DND-41 (cell line): Measurements from ENCODE around the gene ASIC2.

Experiments
- ATAC-seq: fragments of 200-7000 bp; cut with Tn5 transposase; 3 replicates; pipeline ENCODE4 v1.9.1; 2021; ENCODE audit warnings: low read depth; ENCODE audit not compliant: insufficient read depth
- DNase-seq: peaks from one replicate; pipeline ENCODE4 v3.0.0-alpha.2; 2020
- H2AFZ ChIP-seq: 2 replicates; pipeline ENCODE4 v1.6.0; 2012; ENCODE audit warnings: low read depth, low read length
- H3K27ac ChIP-seq: 2 replicates; pipeline ENCODE4 v1.5.1; 2012; ENCODE audit warnings: low read length, inconsistent platforms
- H3K27me3 ChIP-seq: fragments of 200-600 bp; sonication (generic); 2 replicates; pipeline ENCODE4 v1.6.0; 2012; ENCODE audit warnings: low read length, mild to moderate bottlenecking, inconsistent platforms; ENCODE audit not compliant: insufficient read depth, poor library complexity
- H3K36me3 ChIP-seq: 2 replicates; pipeline ENCODE4 v1.5.1; 2012; ENCODE audit warnings: low read length, inconsistent platforms; ENCODE audit not compliant: insufficient read depth
- H3K4me1 ChIP-seq: 2 replicates; pipeline ENCODE4 v1.5.1; 2012; ENCODE audit warnings: mild to moderate bottlenecking, low read length; ENCODE audit not compliant: insufficient read depth
- H3K4me2 ChIP-seq: 2 replicates; pipeline ENCODE4 v1.6.0; 2012; ENCODE audit warnings: mild to moderate bottlenecking, moderate library complexity, low read length, inconsistent platforms; ENCODE audit not compliant: insufficient read depth
- H3K4me3 ChIP-seq, 2 experiments: fragments of 200-600 bp in 1 of 2; shearing (Covaris generic) in 1 of 2; 2 replicates each; pipeline ENCODE4 v1.5.1; 2012 to 2016; ENCODE audit warnings: inconsistent platforms in 2 of 2, low read length in 2 of 2, mild to moderate bottlenecking in 2 of 2, low read depth in 1 of 2, moderate library complexity in 1 of 2
- H3K79me2 ChIP-seq: 2 replicates; pipeline ENCODE4 v1.6.0; 2012; ENCODE audit warnings: low read length, inconsistent platforms; ENCODE audit not compliant: insufficient read depth
- H3K9ac ChIP-seq: 2 replicates; pipeline ENCODE4 v1.6.0; 2012; ENCODE audit warnings: low read depth, mild to moderate bottlenecking, inconsistent platforms, low read length, moderate library complexity
- H3K9me3 ChIP-seq: 2 replicates; pipeline ENCODE4 v1.5.1; 2012; ENCODE audit warnings: low read length, moderate library complexity, mild to moderate bottlenecking, inconsistent platforms; ENCODE audit not compliant: insufficient read depth, severe bottlenecking
- H4K20me1 ChIP-seq: 2 replicates; pipeline ENCODE4 v1.6.0; 2012; ENCODE audit warnings: low read length; ENCODE audit not compliant: insufficient read depth
- EZH2 ChIP-seq: IDR thresholded peaks from 3 replicates; pipeline ENCODE4 v1.6.1; 2012; ENCODE audit warnings: borderline replicate concordance, low read depth, mild to moderate bottlenecking, moderate library complexity, low read length, inconsistent platforms; ENCODE audit not compliant: severe bottlenecking
- TF ChIP-seq, protein P1 (sequence below): IDR thresholded peaks from 2 replicates; pipeline ENCODE4 v1.5.1; 2012; ENCODE audit warnings: borderline replicate concordance, low read length, moderate library complexity, mild to moderate bottlenecking; ENCODE audit not compliant: poor library complexity, severe bottlenecking; ENCODE audit errors: extremely low read depth

The ASIC2 gene

DNA sequence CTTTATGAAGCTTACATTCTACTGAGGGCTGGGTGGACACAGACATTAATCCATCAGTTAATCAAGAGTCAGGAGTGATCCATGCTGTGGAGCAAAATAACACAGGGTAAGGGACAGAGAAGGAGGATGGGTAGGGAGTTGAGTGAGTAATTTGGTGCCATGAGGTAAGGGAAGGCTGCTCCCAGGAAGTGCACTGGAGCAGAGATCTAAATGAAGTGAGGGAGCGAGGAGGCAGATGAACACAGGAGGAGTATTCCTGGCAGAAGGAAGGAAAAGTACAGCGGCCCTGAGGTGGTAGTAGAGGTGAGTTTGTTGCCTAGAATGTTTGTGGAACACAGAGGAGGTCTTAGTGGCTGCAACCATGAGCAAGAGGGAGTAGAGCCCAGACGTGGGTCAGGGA, 34.8 kb downstream of the ASIC2 start:
- H3K4me1 ChIP-seq = no peaks in the 10 kb centered on the region
- no peak overlapping the region for H2AFZ ChIP-seq
- no peak overlapping the region for H3K4me2 ChIP-seq
- no peak overlapping the region for H3K9ac ChIP-seq
- H3K27ac ChIP-seq = no peak overlapping the region
- no peaks in the 10 kb centered on the region for H3K79me2 ChIP-seq
- ATAC-seq (no peak), DNase-seq (no peak)
- no peaks in the 10 kb centered on the region for H4K20me1 ChIP-seq
- no peak overlapping the region for H3K4me3 ChIP-seq
- H3K36me3 ChIP-seq = no peaks in the 10 kb centered on the region
- peaks cover 18% of the 10 kb centered on the region for H3K27me3 ChIP-seq
- no peaks in the 10 kb centered on the region for H3K9me3 ChIP-seq
- TF ChIP-seq EZH2 = no peak
- TF ChIP-seq, protein P1, sequence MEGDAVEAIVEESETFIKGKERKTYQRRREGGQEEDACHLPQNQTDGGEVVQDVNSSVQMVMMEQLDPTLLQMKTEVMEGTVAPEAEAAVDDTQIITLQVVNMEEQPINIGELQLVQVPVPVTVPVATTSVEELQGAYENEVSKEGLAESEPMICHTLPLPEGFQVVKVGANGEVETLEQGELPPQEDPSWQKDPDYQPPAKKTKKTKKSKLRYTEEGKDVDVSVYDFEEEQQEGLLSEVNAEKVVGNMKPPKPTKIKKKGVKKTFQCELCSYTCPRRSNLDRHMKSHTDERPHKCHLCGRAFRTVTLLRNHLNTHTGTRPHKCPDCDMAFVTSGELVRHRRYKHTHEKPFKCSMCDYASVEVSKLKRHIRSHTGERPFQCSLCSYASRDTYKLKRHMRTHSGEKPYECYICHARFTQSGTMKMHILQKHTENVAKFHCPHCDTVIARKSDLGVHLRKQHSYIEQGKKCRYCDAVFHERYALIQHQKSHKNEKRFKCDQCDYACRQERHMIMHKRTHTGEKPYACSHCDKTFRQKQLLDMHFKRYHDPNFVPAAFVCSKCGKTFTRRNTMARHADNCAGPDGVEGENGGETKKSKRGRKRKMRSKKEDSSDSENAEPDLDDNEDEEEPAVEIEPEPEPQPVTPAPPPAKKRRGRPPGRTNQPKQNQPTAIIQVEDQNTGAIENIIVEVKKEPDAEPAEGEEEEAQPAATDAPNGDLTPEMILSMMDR = no peak

- DNase-seq (no peak), ATAC-seq (no peak)
- H3K36me3 ChIP-seq = no peaks in the 10 kb centered on the region
- H3K4me2 ChIP-seq = no peak overlapping the region
- no peak overlapping the region for H2AFZ ChIP-seq
- H3K27ac ChIP-seq = no peak overlapping the region
- H4K20me1 ChIP-seq = no peaks in the 10 kb centered on the region
- H3K4me3 ChIP-seq = no peak overlapping the region
- TF ChIP-seq, protein P1 = no peak
- TF ChIP-seq EZH2 = no peak
- peaks cover 7% of the 10 kb centered on the region for H3K27me3 ChIP-seq
- no peaks in the 10 kb centered on the region for H3K9me3 ChIP-seq
- H3K9ac ChIP-seq = no peak overlapping the region
- H3K79me2 ChIP-seq = no peaks in the 10 kb centered on the region
- H3K4me1 ChIP-seq = no peaks in the 10 kb centered on the region
These were observed 47.9 kb downstream of the ASIC2 start for GRCh38 chr17:33245183-33245582.

- H3K9me3 ChIP-seq = no peaks in the 10 kb centered on the region
- H3K4me3 ChIP-seq = no peak overlapping the region
- H3K4me2 ChIP-seq = no peak overlapping the region
- no peaks in the 10 kb centered on the region for H3K4me1 ChIP-seq
- no peak overlapping the region for H2AFZ ChIP-seq
- DNase-seq (no peak), ATAC-seq (no peak)
- H3K9ac ChIP-seq = no peak overlapping the region
- no peaks in the 10 kb centered on the region for H3K36me3 ChIP-seq
- H3K79me2 ChIP-seq = no peaks in the 10 kb centered on the region
- peaks cover 7% of the 10 kb centered on the region for H3K27me3 ChIP-seq
- no peak for TF ChIP-seq EZH2
- TF ChIP-seq, protein P1 = no peak
- no peak overlapping the region for H3K27ac ChIP-seq
- no peaks in the 10 kb centered on the region for H4K20me1 ChIP-seq
These were observed 49.4 kb downstream of the ASIC2 start for GRCh38 chr17:33243732-33244131.
